C4-2B (cell line): Measurements from ENCODE around the gene PTGER2.

Experiments
- H3K27ac ChIP-seq: fragments of 450-650 bp; 2 replicates; pipeline ENCODE4 v1.5.1; 2017
- ZFX ChIP-seq: fragments of 450-650 bp; IDR thresholded peaks from 2 replicates; pipeline ENCODE4 v1.6.1; 2017
- TF ChIP-seq, protein P1 (sequence below): fragments of 450-650 bp; conservative IDR thresholded peaks from 2 replicates; pipeline ENCODE4 v1.5.1; 2017; ENCODE audit warnings: mild to moderate bottlenecking

The PTGER2 gene, protein sequence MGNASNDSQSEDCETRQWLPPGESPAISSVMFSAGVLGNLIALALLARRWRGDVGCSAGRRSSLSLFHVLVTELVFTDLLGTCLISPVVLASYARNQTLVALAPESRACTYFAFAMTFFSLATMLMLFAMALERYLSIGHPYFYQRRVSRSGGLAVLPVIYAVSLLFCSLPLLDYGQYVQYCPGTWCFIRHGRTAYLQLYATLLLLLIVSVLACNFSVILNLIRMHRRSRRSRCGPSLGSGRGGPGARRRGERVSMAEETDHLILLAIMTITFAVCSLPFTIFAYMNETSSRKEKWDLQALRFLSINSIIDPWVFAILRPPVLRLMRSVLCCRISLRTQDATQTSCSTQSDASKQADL

DNA sequence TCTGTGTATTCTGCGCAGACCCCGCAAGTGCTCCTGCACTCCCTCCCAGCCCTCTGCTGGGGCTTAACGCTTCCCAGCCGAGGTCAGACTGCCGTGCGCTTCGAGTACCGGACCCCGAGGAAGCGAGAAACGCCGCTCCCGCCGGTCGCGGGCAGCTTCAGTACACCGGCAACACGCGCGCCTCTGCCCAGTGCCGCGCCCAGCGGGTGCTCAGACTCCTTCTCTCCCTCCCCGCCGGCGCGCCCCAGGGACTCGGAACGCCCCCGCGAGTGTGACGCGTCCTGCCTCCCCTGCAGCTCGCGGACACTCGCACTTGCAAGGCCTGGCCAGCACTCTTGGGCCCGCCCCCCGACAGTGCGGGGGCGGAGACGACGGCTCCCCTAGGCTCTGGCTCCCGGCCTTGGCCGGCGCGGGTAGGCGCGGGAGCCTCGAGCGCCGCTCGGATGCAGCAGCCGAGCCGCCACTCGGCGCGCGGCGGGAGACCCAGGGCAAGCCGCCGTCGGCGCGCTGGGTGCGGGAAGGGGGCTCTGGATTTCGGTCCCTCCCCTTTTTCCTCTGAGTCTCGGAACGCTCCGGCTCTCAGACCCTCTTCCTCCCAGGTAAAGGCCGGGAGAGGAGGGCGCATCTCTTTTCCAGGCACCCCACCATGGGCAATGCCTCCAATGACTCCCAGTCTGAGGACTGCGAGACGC, at the start of gene PTGER2:
TSS of gene PTGER2 (plus strand) at position 410 of the 692 bp plus-strand sequence. CDS start at position 647, 237 bp downstream.
- no peak within 1 kb of the TSS for H3K27ac ChIP-seq
- TF ChIP-seq ZFX = no peak
- TF ChIP-seq, protein P1, sequence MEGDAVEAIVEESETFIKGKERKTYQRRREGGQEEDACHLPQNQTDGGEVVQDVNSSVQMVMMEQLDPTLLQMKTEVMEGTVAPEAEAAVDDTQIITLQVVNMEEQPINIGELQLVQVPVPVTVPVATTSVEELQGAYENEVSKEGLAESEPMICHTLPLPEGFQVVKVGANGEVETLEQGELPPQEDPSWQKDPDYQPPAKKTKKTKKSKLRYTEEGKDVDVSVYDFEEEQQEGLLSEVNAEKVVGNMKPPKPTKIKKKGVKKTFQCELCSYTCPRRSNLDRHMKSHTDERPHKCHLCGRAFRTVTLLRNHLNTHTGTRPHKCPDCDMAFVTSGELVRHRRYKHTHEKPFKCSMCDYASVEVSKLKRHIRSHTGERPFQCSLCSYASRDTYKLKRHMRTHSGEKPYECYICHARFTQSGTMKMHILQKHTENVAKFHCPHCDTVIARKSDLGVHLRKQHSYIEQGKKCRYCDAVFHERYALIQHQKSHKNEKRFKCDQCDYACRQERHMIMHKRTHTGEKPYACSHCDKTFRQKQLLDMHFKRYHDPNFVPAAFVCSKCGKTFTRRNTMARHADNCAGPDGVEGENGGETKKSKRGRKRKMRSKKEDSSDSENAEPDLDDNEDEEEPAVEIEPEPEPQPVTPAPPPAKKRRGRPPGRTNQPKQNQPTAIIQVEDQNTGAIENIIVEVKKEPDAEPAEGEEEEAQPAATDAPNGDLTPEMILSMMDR = no peak

GRCh38 chr14:52265253-52265652, 48.9 kb upstream of the PTGER2 start:
- TF ChIP-seq, protein P1 = no peak
- H3K27ac ChIP-seq = no peak overlapping the region

DNA sequence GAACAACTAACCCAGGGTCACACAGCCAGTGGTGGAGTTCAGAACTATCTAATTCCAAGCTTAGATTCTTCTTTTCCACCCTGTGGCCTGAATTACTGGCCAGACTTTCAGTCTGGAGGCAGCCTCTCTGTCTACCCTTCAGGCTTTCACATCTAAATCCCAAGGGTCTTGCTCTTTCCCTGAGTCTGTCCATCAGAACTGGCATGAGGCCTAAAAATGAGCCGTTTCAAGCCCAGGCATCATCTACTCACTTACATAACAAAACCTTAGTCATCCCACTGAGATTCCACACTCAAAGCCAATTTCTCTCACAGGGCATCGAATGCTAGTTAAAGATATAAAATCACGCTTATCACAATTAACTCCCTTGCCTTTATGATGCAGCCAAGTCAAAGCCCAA, 47.9 kb upstream of the PTGER2 start:
- no peak overlapping the region for H3K27ac ChIP-seq
- TF ChIP-seq, protein P1 = no peak
- no peak for TF ChIP-seq ZFX

DNA sequence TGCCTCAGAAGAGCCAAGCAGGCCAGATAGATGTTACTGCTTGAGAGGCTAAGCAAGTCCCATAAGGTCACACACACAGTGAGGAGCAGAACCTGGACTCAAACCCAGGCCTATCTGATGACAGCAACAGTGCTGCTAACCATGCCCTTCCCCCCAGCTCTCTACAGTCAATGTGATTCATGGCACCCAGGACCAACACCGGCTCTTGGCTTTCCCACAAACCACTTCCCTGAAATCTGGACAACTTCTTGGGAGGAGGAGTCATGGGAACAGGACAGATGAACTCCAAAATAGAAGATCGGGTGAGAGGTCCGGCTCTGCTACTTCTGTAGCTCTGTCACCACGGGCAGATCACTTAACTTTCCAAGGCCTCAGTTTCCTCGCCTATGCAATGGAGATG, 47.3 kb upstream of the PTGER2 start:
- H3K27ac ChIP-seq = no peak overlapping the region
- no peak for TF ChIP-seq ZFX
- TF ChIP-seq, protein P1 = no peak

DNA sequence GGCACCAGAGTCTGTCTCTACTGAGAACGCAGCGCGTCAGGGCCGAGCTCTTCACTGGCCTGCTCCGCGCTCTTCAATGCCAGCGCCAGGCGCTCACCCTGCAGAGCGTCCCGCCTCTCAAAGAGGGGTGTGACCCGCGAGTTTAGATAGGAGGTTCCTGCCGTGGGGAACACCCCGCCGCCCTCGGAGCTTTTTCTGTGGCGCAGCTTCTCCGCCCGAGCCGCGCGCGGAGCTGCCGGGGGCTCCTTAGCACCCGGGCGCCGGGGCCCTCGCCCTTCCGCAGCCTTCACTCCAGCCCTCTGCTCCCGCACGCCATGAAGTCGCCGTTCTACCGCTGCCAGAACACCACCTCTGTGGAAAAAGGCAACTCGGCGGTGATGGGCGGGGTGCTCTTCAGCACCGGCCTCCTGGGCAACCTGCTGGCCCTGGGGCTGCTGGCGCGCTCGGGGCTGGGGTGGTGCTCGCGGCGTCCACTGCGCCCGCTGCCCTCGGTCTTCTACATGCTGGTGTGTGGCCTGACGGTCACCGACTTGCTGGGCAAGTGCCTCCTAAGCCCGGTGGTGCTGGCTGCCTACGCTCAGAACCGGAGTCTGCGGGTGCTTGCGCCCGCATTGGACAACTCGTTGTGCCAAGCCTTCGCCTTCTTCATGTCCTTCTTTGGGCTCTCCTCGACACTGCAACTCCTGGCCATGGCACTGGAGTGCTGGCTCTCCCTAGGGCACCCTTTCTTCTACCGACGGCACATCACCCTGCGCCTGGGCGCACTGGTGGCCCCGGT, 46.4 kb upstream of the PTGER2 start, which contains the start of gene PTGDR:
TSS of gene PTGDR (plus strand) at position 198 of the 778 bp plus-strand sequence. CDS start at position 315, 117 bp downstream.
- TF ChIP-seq, protein P1 = no peak
- no peak for TF ChIP-seq ZFX
- H3K27ac ChIP-seq = no peak within 1 kb of the TSS

GRCh38 chr14:52268279-52269061, 45.6 kb upstream of the PTGER2 start:
- H3K27ac ChIP-seq = no peak overlapping the region
- no peak for TF ChIP-seq ZFX
- TF ChIP-seq, protein P1 = no peak
